ENCODE results near the gene LBX1. TPM values are rescaled to one million over a fixed set of nuclear protein-coding genes. Genes with fewer than 3 reads are reported as not detected.

LBX1 gene
- total and polyA plus RNA-seq, 2 donors (not counting 1 experiment from before 2014, with no cell fraction given), result not detected

- ChIA-PET CTCF (interaction anchor here (0.9 kb wide), 1 partner anchor 17 kb away, joined by 3 read pairs; no protein-coding TSS in a partner anchor), POLR2A (no interaction called here)
- Mint-ChIP-seq H3K27me3 (peaks cover 73% of the 10 kb centered on the region), H3K9me3 (ENCODE audit: insufficient read depth) (no peaks in the 10 kb centered on the region), H3K27ac (no peak overlapping the region), H3K4me3 (peak overlapping the region; percentile 1), H3K4me1 (peaks cover 25% of the 10 kb centered on the region)
- Histone ChIP-seq H3K27me3 (replicated peaks in 1 of 4; ENCODE audit: control extremely low read depth in 1 of 4, control insufficient read depth in 3 of 4, insufficient read depth in 4 of 4, low read length in 3 of 4) (peaks cover 0 to 95% (median 81%) of the 10 kb centered on the region in 4 experiments), H3K9ac (ENCODE audit: low read length) (no peak overlapping the region), H3K4me1 (ENCODE audit: control insufficient read depth in 2 of 2, insufficient read depth in 2 of 2, low read length in 2 of 2) (peaks cover 34 to 58% of the 10 kb centered on the region in 2 donors), H2AFZ (ENCODE audit: insufficient read depth, low read depth, low read length, poor library complexity, severe bottlenecking) (no peak overlapping the region), H3K79me2 (ENCODE audit: control insufficient read depth, insufficient read depth, low read length) (no peaks in the 10 kb centered on the region), H3K9me3 (ENCODE audit: control extremely low read depth in 1 of 3, control insufficient read depth in 2 of 3, insufficient read depth in 1 of 3, low read length in 2 of 3) (peaks cover 0 to 40% (median 2%) of the 10 kb centered on the region in 3 donors), H3K36me3 (replicated peaks in 1 of 2; ENCODE audit: control extremely low read depth in 1 of 2, control insufficient read depth in 1 of 2, extremely low read depth in 1 of 2, insufficient read depth in 2 of 2, low read length in 1 of 2) (no peaks in the 10 kb centered on the region), H3K4me3 (ENCODE audit: control extremely low read depth in 1 of 5, extremely low read depth in 1 of 5, insufficient read depth in 1 of 5, low read depth in 2 of 5, low read length in 4 of 5) (no peak overlapping the region), H4K20me1 (ENCODE audit: control insufficient read depth, insufficient read depth, low read length, poor library complexity, severe bottlenecking) (no peaks in the 10 kb centered on the region), H3K4me2 (replicated peaks; ENCODE audit: low read depth, low read length, poor library complexity, severe bottlenecking) (no peak overlapping the region), H3K27ac (ENCODE audit: low read length in 2 of 2) (no peak overlapping the region)
- intact Hi-C loops (cut with micrococcal nuclease), result loop anchor here (5.0 kb wide), 1 partner anchor 169 kb away; the partner anchor contains the start of gene KAZALD1
- WGBS (ENCODE audit: insufficient coverage), result 51% methylated on average over 4 of the region's 7 CpGs
- TF ChIP-seq, protein P1, sequence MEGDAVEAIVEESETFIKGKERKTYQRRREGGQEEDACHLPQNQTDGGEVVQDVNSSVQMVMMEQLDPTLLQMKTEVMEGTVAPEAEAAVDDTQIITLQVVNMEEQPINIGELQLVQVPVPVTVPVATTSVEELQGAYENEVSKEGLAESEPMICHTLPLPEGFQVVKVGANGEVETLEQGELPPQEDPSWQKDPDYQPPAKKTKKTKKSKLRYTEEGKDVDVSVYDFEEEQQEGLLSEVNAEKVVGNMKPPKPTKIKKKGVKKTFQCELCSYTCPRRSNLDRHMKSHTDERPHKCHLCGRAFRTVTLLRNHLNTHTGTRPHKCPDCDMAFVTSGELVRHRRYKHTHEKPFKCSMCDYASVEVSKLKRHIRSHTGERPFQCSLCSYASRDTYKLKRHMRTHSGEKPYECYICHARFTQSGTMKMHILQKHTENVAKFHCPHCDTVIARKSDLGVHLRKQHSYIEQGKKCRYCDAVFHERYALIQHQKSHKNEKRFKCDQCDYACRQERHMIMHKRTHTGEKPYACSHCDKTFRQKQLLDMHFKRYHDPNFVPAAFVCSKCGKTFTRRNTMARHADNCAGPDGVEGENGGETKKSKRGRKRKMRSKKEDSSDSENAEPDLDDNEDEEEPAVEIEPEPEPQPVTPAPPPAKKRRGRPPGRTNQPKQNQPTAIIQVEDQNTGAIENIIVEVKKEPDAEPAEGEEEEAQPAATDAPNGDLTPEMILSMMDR (IDR thresholded peaks at IDR 0.05), result no peak
- TF ChIP-seq EZH2 (IDR thresholded peaks at IDR 0.05; ENCODE audit: borderline replicate concordance, insufficient read depth, low read depth, low read length, poor library complexity, severe bottlenecking), result no peak
- ATAC-seq (ENCODE audit: low read depth), result no peak
- DNase-seq, result no peak
Observed at GRCh38 chr10:101231092-101231491, 1.8 kb upstream of the LBX1 start.

GRCh38 chr10:101230183-101230917 lies 1.1 kb upstream of the LBX1 start:
- POLR2A ChIA-PET, result no interaction called here
- no peak overlapping the region for H3K27ac Mint-ChIP-seq

More at GRCh38 chr10:101230183-101230917, 1.1 kb upstream of the LBX1 start:
- no peak for ATAC-seq (ENCODE audit: low read depth)
- H3K4me1 ChIP-seq (ENCODE audit: control insufficient read depth in 2 of 2, insufficient read depth in 2 of 2, low read length in 2 of 2), result peaks cover 39 to 60% of the 10 kb centered on the region in 2 donors
- H3K36me3 ChIP-seq (replicated peaks in 1 of 2; ENCODE audit: control extremely low read depth in 1 of 2, control insufficient read depth in 1 of 2, extremely low read depth in 1 of 2, insufficient read depth in 2 of 2, low read length in 1 of 2), result no peaks in the 10 kb centered on the region
- no peaks in the 10 kb centered on the region for H4K20me1 ChIP-seq (ENCODE audit: control insufficient read depth, insufficient read depth, low read length, poor library complexity, severe bottlenecking)
- no peaks in the 10 kb centered on the region for H3K79me2 ChIP-seq (ENCODE audit: control insufficient read depth, insufficient read depth, low read length)
- peak; percentile 38 for DNase-seq
- no peak overlapping the region for H3K9ac ChIP-seq (ENCODE audit: low read length)
- 1% methylated on average over 29 of the region's 31 CpGs for WGBS (ENCODE audit: insufficient coverage)
- H3K4me3 ChIP-seq (ENCODE audit: control extremely low read depth in 1 of 5, extremely low read depth in 1 of 5, insufficient read depth in 1 of 5, low read depth in 2 of 5, low read length in 4 of 5), result no peak overlapping the region
- peak; percentile 33 for TF ChIP-seq EZH2 (IDR thresholded peaks at IDR 0.05; ENCODE audit: borderline replicate concordance, insufficient read depth, low read depth, low read length, poor library complexity, severe bottlenecking)
- TF ChIP-seq, protein P1 (IDR thresholded peaks at IDR 0.05), result no peak
- no peak overlapping the region for H2AFZ ChIP-seq (ENCODE audit: insufficient read depth, low read depth, low read length, poor library complexity, severe bottlenecking)
- peaks cover 0 to 44% (median 2%) of the 10 kb centered on the region in 3 donors for H3K9me3 ChIP-seq (ENCODE audit: control extremely low read depth in 1 of 3, control insufficient read depth in 2 of 3, insufficient read depth in 1 of 3, low read length in 2 of 3)
- peaks cover 29% of the 10 kb centered on the region for H3K4me1 Mint-ChIP-seq
- H3K4me2 ChIP-seq (replicated peaks; ENCODE audit: low read depth, low read length, poor library complexity, severe bottlenecking), result peak overlapping the region; percentile 75
- peaks cover 71% of the 10 kb centered on the region for H3K27me3 Mint-ChIP-seq
- CTCF ChIA-PET, result interaction anchor here (0.9 to 5.4 kb wide), 3 partner anchors 10 to 17 kb away, joined by 3 to 19 read pairs (median 6); no protein-coding TSS in a partner anchor
- H3K27me3 ChIP-seq (replicated peaks in 1 of 4; ENCODE audit: control extremely low read depth in 1 of 4, control insufficient read depth in 3 of 4, insufficient read depth in 4 of 4, low read length in 3 of 4), result peaks cover 0 to 96% (median 82%) of the 10 kb centered on the region in 4 experiments
- peak overlapping the region; percentile 46 for H3K4me3 Mint-ChIP-seq
- H3K27ac ChIP-seq (ENCODE audit: low read length in 2 of 2), result no peak overlapping the region
- intact Hi-C loops (cut with micrococcal nuclease), result loop anchor here (5.0 kb wide), 1 partner anchor 168 kb away; the partner anchor contains the start of gene KAZALD1
- H3K9me3 Mint-ChIP-seq (ENCODE audit: insufficient read depth), result no peaks in the 10 kb centered on the region
